NK-92 (cell line): ENCODE results near the gene KCNQ1.

Source experiments
- DNase-seq: peaks from one replicate; lab custom pipeline; 2025; ENCODE audit not compliant: unreplicated experiment; lab: John Stamatoyannopoulos, UW

KCNQ1 gene

GRCh38 chr11:2410616-2411015 lies 34.2 kb upstream of the KCNQ1 start:
- no peak for DNase-seq

DNA sequence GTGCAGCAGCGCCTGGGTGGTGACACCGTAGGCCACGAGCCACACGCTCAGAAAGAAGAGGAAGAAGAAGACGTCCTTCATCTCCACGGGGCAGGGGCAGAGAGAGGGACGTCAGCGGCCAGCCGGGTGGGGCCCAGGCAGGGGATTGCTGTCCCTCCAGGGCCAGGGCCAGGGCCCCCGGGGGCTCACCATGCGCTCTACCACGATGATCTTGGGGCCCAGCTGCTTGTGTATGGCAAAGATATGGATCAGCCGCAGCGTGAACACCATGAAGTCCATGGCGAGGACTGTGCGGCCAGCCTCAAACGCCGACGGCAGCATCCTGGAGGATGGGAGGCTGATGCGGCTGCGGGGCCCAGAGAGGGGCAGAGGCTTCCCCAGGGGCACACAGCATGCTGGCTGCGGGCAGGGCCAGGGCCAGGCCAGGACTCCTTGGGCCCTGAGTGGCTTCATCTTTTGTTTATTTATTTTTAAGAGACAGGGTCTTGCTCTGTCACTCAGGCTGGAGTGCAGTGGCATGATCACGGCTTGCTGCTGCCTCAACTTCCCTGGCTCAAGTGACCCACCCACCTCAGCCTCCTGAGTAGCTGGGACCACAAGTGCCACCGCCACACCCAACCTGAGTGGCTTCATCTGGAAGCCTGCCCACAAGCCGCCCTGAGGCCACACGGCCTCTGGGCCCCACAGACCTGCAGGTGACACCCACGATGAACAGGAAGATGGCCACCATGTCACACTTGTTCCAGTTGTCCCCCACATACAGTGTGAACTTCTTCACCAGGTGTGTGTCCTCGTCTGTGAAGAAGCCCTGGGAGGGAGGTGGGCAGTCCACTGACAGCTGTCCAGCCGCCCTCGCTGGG lies 33.1 kb upstream of the KCNQ1 start:
- DNase-seq, result no peak

- no peak for DNase-seq
Observed at GRCh38 chr11:2412323-2412722, 32.5 kb upstream of the KCNQ1 start.

DNA sequence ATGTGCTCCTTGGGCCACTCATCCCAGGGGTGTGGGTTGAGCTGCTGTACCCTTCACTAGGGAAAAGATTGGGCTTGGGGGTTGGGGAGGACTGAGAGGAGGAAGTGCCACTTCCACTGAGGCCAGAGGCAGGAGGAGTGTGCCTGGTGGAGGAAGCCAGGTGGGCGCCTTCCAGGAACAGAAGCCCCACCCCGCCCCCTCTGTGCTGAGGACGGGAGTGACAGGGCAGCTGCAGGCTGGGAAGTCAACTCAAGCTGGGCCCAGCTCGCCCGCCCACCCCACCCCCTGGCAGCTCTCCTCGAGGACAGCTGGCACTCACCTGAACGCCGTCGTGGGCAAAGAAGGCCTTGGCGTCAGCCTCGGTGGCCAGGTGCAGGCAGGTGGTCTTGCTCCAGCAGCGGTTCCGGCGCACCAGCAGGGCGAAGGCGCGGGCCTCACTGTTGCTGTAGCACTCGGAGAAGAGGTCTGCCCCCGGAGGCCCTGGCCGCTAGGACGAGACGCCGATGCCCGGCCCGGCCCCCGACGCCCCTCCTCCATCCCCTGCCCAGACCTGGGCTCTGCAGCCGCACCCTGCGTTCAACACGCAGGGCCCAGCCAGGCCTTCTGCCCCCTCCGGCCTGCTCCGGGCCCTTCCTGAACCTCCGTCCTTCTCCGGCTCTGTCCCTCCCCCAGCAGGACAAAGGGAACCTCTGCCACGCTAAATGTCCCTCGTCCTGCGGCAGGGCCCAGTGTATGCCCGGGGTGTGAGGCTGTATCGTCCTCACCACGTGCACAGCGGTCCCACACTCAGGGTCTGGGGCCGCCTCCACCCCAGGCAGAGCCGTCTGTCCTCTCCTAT lies 30.8 kb upstream of the KCNQ1 start:
- DNase-seq, result no peak

- no peak for DNase-seq
Observed at GRCh38 chr11:2414616-2415015, 30.2 kb upstream of the KCNQ1 start.

GRCh38 chr11:2415171-2415570 lies 29.6 kb upstream of the KCNQ1 start:
- DNase-seq, result no peak

- DNase-seq, result no peak
Observed at GRCh38 chr11:2415601-2416380, 29.0 kb upstream of the KCNQ1 start.

DNA sequence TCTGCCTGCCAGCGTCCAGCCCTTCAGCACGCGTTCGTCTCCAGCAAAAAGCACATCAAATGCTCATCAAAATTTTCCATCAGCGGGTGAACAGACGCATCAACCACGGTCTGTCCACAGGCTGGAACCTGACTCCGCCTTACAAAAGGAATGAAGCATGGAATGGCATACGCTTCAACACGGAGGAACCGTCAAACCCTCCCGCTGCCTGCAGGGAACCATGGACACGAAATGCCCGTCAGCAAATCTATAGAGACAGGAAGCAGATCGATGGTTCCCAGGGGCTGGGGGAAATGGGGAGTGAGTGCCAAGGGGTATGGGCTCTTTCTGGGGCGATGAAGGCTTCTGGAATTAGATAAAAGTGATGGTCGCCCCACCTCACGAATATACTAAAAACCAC lies 28.0 kb upstream of the KCNQ1 start:
- DNase-seq, result no peak

DNA sequence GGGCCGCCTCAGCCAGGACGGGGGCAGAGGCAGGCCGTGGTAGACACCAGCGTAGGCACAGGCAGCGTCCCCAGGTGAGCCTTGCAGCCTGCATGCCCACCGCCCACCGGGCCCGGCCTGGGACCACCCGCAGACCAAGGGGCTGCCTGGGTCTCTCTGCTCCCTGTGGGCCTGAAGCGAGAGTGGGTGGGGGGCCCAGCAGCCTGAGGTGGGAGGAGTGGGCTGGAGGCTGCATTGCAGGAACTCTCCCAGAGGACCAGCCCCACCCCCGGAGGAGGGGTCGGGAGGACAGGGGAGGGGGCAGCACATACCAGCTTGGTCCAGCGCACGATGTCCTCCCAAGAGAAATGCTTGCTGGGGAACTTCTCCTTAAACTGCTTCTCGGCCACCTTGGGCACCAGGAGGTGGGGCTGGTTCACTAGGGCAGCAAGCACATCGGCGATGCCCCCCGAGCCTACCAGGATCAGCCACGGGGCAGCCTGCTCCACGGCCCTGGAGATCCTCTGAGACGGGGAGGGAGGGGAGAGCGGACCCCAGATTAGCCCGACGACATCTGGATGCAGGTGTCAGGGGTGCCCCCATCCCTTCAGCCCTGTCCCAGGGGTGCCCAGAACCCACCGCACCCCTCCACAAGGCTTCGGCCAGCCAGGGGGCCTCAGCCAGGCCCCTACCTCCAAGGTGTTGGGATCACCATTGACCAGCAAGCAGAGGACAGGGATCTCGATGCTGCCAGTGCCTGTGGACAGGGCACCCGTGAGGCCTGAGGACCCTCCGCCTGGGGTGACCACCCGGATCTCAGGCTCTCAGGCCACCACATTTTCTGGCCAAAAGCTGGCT lies 26.7 kb upstream of the KCNQ1 start:
- no peak for DNase-seq

GRCh38 chr11:2418693-2419360 lies 26.0 kb upstream of the KCNQ1 start:
- DNase-seq, result no peak

GRCh38 chr11:2419638-2420501 lies 24.9 kb upstream of the KCNQ1 start:
- DNase-seq, result no peak

DNA sequence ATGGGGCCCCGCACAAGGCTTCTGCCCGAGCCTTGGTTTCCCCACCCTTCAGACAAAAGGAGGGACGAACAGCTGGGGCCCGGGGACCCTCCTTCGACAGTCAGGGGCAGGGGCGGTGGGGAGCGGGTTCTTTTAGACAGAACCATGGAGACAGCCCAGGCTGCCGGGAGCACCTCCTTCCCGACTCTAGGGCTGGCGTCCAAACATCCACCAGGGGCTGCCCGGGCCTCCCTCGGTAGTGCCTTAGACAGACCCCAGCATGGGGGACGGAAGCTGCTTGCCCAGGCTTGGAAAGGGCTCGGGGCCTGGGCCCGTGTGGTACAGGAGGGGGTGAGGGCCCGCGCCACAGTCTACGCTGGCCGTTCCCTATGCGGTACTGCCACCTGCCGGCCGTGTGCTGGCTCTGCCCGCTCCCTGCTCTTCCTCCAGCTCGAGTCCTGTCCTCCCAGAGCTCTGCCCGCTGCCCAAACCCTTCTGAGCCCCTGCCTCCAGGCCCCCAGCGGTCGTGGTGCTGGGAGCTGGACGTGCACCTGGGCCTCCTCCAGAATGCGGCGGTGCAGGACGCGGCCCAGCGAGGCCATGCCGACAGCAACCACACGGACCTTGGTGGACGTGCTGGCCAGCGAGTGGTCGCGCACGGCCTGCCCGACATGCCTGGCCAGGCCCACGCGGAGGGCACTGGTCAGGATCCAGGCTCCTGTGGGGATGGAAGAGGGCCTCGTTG lies 24.1 kb upstream of the KCNQ1 start:
- DNase-seq, result no peak

DNA sequence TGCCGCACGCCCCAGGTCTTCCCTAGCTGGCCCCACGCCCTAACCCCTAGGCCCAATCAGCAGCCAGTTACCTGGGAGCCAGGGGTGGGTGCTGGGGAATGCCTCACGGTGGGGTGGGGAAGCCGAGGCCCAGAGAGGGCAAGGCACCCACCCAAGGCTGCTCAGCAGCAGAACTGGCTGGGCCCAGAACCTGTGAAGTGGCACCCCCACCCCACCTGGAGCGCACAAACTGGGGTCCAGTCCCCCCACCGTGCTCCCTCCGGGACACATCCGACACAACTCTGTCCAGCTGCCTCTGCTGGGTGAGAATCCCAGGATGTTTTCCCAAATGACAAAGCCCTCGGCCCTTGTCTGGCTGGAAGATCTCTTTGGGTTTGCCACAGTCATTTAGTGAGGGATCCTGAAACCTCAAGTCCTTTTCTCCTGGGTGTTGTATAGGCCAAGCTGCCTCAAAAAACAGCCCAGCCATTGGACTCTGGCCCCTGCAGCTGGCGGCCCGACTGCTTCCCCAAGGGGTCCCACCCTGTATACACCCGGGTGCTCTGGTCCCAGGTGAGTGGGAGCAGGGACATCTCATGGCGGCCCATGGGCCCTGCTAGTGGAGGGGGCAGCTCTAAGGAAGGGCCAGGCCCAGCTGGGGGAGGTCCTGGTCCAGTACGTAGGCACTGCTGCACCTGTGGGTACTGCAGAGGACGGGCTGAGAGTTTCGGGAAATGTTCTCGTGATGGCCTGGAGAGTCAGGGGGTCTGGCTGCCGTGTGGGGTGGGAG lies 23.4 kb upstream of the KCNQ1 start:
- DNase-seq, result no peak

DNA sequence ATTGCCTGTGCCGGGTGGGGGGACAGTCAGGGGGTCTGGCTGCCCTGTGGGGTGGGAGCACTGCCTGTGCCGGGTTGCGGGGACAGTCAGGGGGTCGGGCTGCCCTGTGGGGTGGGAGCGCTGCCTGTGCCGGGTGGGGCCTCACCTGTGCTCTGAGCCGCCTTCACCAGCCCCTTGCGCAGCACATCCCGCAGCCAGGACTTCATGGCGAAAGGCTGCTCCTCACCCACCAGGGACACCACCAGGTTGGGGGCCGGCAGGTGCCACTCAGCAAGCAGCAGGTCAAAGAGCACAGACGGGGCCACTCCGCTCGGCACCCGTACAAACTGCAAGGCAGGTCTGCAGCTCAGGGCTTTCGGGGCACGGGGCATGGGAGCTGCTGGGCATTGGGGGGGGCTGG lies 22.8 kb upstream of the KCNQ1 start:
- no peak for DNase-seq

- no peak for DNase-seq
Observed at GRCh38 chr11:2422461-2423156, 22.2 kb upstream of the KCNQ1 start.

- no peak for DNase-seq
Observed at GRCh38 chr11:2423157-2424025, 21.4 kb upstream of the KCNQ1 start.
